Stimulated activated CD4-positive, alpha-beta T cell treated with anti-CD3 and anti-CD28 coated beads, Interleukin-4, amount 100 ng/mL, for 24 hours (primary cell): ENCODE data around the gene NKAIN2.
"Not testable (repeated sequence)": the region's sequence is repeated elsewhere in the genome, so short reads cannot be mapped to it uniquely, and the experiment has no call there.

Experiments used
- DNase-seq: peaks from one replicate; pipeline ENCODE4 v3.0.0-alpha.2; 2020

Gene NKAIN2

DNA sequence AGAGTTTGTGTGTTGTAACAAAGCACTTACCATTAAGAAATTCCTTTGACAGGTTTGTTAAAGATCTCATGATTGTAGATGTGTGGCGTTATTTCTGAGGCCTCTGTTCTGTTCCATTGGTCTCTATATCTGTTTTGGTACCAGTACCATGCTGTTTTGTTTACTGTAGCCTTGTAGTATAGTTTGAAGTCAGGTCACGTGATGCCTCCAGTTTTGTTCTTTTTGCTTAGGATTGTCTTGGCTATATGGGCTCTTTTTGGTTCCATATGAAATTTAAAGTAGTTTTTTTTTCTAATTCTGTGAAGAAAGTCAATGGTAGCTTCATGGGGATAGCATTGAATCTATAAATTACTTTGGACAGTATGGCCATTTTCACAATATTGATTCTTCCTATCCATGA is 660.9 kb downstream of the NKAIN2 start:
- not testable (repeated sequence) for DNase-seq

DNA sequence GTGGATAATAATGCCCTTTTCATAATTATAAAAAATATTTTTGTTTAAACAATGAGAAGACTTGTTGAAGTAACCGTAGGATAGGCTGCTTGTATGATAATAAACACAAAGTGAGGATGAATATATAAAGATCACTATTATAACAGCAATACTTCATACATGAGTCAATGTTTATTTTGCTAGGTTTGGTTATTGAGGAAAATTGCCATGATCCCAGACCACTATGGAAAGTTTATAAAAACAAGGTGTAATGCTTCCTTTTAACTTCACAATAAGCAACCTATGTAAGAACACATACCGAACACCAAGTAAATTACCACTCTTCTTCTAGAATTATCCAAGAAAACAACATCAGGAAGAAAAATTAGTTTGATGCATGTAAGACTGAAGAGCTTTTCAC is 663.3 kb downstream of the NKAIN2 start:
- no peak for DNase-seq

DNA sequence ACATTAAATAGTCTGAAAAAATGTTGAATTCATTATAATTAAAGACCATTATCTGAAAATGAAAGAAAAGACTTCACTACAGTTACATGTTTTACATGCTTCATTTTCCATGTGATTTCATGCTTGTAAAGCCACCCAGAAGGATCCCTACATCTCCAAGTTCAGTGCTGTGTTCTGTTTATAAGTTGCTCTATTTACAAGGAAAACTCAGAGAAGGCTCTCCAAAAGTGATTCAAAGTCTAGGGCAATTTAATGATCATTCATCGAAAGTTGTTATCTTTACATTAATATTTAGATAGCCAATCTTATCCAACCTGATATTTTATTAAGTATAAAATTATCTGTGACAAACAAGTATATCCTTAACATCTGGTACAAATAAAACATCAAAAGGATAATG is 663.7 kb downstream of the NKAIN2 start:
- no peak for DNase-seq

DNA sequence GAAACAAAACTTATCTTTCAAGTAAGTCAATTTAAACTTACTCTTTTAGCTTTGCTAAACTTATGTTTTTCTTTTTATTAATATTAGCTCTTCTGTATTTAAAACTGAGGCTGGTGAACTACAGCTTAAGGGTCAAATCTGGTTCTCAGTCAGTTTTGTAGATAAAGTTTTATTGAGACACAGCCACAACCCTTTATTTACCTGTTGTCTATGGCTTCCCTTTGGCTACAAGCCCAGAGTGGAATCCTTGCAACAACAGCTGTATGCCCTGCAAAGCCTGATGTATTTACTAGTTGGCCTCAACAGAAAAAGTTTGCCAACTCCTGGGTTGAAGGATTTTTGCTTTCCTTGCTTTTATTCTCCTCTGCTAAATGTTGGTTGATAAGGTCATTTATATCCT is 667.1 kb downstream of the NKAIN2 start:
- DNase-seq = no peak

DNA sequence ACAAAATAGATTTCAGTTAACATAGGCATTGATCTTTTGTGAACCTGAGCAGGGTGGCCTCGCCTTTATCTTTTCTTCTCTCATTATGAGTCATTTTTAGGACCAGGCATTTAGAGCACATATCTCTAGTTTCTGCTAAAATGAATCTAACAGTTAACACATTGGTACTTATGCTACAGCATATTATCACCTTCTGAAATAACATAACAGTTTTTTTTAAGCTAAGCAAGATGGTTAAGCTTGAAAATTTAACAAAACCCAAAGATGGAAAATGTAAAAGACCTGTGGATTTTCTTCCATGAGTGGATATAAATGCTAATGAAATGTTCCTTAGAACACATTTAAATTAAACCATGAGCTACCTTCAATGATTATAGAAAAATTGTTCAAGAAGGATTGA is 671.5 kb downstream of the NKAIN2 start:
- DNase-seq = no peak

DNA sequence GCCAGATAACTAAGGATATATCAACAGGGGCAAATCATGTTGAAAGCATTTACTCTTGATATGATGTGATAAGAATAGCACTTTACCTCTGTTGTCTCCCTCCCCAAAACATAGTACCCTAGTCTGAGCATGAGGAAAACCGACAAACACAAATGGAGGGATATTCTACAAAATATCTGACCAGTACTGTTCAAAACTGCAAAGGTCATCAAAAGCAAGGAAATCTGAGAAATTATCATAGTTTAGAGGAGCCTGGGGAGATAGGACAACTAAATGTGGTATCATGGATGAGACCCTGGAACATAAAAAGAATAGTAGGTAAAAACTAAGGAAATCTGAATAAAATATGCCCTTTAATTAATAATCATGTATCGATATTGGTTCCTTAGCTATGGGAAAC is 675.2 kb downstream of the NKAIN2 start:
- DNase-seq = no peak

DNA sequence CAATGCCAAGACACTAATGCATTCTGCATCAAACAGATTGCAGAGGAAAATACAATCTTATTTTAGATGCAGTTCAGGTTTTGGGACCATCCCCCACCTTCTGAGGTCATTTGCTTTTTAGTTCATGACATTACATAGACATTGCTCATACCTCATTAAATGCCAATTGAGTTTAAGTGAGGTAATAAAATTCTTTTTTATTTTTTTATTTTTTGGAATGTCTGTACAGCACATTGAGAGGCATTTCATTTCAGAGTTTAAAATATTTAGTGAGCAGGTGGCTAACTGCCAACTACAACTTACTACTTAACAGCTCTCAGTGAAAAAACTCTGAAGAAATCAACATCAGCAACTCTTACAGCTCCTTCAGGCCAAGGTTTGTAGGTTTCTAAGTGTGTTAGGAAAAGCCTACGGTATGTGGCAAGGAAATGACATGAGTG is 676.3 kb downstream of the NKAIN2 start:
- DNase-seq = no peak

DNA sequence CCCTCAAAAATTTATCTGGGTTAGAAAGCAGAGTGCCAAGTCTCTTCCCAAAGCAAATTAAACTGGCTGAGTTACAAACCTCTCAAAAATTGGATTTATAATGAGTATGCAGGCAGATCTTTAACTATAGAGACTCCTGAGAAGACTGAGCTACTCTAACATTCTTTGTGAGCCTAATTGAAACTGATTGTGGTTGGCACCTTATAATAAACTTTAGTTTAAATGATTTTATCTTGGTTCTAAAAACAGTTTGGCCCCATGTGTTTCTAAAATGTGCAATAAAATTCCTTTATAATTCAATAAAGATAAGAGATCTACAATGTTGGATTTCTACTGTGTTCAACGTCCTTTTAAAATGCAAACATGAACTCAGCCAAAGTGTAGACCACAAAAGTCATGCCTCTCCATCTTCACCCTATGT is 678.4 kb downstream of the NKAIN2 start:
- DNase-seq = no peak

DNA sequence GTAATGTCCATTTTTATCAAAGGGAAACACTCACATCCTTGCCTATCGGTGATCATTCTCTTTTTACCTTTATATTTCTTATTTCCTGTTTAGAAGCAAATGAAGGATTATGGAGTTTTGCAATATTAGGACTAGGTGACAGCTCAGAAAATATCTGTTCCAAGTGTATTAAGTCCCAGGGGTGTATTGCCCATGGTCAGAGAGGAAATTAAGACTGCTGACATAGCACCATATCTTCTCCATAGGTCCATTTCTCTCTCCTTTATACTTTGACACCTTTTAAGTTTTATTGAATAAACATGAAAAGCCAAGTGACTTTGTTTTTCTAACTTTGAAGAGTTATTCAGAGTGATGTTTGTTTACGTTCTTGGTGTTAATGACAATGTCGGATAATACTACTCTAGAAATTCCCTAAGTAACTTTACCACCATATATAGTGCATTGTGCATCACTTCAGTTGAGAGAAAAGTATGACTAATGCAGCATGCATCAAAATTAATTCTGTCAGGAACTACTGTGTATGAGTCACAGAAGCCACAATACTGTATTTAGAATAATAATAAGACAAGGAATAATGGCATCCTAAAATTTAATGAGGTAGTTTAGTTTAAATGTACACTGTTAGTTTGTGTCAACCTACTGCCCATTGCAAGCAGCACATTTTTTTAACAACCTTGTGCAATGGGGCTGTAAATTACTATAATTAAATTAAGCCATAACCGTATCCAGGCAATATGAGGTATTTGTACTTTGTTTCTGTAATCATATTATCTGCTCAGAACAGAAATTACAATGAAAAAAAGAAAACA is 684.2 kb downstream of the NKAIN2 start:
- no peak for DNase-seq

DNA sequence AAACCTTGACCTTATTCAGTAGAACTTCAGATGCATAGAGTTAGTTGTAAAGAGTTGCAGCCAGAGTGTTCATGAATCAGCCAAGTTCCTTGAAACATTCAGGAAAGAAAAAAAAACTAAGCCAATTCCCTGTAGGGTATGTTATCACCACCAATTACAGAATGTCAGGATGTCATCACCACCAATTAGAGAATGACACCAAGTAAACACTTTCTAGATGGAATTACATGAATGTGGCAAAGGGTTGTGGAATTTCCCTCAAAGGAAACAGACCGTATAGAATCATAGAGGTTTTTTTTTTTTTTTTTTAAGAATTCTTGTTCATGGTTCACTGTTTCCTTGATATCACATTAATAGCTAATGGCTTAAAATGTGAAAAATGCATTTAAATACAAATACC is 686.5 kb downstream of the NKAIN2 start:
- DNase-seq = no peak

DNA sequence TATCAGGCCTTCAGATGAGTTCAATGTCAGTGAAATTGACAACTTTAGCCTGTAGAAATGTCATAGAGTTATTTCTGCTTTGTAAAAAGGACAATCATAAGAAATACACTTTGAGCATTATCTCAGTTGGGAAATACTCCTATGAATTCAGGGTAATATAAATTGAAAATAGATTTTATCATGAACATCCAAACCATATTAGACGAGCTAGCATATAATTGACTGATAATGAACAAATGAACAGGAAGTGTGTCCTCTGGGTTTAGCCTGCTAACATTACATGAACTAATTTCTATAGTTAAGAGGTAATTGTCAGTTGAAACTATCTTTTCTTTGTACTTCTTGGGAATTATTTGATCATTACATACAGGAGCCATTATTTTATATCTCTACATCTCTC is 689.6 kb downstream of the NKAIN2 start:
- DNase-seq = no peak

DNA sequence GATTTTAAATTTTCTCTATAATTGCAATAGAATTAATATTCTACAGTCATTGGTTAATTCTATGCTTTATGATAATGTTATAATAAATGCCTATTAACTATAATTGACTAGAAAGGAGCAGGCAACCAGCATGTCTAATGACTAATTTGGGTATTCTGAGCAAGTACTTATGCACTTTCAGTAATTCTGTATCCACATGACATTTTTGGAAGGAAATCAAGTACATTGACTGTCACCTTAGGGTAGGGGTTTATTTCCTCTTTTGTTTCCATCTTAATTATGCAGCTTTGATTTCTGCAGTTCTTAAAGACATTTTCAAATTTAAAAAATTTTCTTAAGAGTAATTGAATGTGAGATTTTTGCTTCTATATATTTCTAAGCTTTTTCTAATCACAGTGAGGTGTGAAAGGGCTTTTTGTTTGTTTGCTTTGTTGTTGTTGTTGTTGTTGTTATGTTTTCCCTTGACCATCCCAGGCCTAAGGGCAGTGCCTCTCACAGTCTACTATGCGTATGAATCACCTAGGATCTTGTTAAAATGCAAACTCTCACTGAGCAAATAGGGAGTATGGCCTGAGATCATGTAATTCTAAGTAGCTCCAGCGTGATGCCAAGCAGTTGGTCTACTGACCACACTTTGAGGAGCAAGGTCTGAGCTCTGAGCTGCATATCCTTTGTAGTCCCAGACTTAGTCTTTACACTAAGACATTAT is 691.4 kb downstream of the NKAIN2 start:
- DNase-seq = no peak

DNA sequence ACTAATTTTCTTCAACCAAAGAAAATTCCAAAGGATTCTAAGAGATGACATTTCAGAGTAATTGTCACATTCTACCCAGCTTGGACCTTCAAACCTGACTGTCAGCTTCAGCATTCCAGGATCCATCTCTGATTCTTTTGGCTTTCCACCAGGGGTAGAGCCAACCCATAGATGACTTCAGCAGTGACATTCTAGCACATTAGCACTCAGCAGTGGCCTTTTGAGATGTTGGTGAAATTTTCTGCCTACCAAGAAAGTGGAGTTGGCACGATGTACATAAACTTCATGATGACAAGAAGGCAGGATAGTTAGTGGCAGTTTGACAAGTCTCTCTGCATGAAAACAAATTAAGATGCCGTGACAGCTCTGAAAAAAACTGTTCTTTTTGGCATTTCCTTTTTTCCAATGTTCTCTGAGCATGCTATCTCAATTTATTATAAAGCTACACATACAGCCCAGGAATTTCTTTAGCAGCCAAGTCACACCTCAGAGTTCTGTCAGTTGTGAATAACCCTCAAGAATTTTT is 692.1 kb downstream of the NKAIN2 start:
- DNase-seq = no peak

DNA sequence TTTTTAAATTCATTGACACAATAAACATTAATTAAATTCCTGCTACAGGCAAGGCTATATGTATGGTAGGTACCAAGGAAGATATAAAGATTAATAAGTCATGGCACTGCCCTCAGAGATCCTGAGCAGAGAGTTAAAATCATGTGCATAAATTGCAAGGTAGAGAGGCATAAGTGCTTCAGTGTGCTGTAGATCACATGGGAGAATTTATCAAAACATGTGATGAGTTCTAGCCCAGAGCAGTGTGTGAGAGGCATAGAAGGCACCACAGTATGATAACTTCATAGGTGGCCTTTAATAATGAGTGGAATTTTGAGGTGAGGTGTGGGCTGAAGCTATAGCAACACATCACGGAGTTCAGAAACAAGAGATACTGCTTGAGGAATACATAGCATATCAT is 692.7 kb downstream of the NKAIN2 start:
- no peak for DNase-seq

DNA sequence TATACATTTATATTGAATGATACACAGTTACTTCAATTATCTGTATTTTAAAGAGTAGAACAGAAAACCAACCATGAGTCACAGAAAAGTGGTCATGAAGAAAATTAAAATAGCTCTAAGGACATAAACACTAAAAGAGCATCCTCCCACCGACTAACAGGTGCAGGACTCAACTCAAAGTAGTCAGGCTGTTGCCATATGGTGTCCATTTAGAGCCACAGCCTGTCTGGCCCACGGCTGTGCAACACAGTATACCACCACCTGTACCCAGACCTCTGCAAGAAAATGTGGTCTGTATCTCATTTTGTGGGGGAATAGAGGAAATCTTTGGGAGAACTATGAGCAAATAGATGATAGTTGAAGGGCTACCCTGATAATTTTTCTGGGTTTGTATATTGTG is 708.8 kb downstream of the NKAIN2 start:
- DNase-seq = no peak

DNA sequence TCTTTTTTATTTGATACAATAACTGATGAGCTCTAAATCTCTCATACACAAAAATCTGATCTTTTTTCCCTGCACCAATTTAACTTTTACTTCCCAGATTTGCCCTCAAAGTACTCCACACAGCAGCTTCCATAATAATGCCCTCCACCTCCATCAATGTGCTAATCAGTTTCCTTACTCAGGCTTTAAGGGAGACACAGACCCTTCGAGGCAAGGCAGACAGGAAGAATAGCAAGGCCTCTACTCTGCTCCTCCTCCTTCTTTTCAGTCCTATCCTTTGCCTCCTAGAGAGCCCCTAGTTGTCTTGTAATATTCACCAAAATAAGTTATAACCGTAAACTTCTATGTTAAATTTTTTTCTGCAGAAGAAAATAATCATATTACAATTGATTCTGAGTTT is 713.7 kb downstream of the NKAIN2 start:
- DNase-seq = no peak

DNA sequence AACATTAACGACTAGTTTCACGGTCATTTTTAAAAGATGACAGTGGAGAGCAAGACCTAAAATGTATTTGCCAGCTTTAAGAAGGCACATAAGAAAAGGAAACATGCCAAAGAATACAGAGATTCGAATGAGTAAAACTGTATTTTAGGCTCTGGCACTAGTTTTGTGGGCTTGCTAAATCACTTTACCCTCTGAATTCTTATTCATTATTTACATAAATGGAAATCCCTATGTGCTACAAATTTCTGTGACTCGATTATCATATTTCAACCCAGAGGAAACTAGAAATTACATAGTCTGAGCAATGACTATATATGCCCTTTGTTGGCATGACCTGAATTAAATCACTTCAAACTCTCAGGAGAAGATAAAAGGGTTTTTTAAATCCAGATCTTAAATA is 716.8 kb downstream of the NKAIN2 start:
- DNase-seq = no peak

DNA sequence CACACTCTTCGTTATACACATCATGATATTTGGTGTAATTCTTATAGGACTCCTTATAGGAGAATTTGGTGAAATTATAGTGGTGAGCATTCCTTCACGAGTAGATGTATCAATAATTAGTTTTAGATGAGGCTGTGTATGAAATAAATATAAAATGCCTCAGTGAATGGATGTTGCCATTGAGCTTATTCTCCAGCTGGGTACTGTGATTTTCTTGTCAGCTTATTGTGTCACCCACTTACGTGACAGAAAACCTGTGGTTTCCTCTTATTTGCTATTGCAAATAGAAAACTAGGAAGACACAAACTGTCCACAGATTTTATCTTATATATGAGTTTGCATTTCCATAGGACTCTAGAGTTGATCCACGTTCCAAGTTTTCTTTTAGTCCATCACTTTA is 718.7 kb downstream of the NKAIN2 start:
- no peak for DNase-seq

DNA sequence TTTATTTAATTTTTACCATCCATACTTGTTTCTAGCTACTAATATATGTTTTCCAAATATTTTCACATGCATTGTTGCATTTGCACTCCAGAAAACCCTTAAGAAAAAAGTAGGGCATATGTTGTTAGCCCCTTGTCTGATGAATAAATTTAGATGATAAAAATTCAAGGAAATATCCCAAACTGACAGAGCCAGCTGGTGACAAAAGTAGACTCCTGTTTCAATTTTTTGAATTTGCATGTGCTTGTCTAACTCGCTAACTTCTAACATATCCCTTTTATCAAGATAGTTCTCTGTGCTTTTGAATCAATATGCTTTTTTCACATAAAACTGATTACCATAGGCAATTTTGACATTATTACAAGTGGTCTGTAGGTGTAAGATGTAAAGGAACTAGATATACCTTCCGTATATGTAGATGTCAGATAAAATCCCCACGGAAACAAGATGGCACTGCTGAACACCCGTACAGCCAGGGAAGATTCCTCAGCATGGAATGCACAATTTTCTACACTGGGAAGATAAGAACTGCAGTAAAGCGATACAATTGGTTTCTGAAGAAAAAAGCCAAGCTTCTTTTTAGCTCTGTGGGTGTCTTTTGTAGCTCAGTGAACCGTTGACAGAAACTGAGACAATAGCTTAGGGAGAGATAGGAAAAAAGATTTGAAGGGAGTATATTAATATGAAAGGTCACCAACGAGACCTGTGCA is 721.0 kb downstream of the NKAIN2 start:
- DNase-seq = no peak

DNA sequence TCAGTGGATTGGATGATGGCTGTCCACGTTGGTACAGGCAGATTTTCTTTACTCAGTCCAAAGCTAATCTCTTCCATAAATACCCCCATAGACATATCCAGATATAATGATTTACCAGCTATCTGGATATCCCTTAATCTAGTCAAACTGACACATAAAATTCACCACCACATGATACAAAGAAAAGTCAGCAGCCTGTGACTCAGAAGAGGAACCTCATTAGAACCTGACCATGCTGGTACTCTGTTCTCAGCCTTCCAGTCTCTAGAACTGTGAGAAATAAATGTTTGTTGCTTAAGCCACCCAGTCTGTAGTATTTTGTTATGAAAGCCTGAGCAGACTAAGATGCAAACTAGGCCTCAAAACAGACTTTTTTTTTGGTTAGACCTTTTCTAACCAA is 727.3 kb downstream of the NKAIN2 start:
- DNase-seq = no peak

DNA sequence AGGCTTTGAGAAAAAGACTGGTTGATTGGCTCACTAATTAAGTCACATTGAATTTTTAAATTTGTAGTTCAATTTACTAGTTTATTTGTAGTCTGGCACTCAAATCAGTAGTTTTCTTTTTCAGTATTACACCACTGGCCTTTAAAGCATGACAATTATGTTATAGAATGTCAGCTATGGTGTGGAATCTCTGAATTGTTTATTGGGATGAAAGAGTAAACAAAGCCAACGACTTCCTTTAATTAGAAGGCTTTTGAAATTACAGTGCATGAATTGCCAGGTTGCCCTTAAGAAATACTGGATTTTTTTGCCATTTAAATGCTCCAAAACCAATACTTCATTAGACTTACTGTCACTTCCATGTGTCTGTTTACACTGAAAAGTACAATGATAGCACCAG is 731.6 kb downstream of the NKAIN2 start:
- no peak for DNase-seq

DNA sequence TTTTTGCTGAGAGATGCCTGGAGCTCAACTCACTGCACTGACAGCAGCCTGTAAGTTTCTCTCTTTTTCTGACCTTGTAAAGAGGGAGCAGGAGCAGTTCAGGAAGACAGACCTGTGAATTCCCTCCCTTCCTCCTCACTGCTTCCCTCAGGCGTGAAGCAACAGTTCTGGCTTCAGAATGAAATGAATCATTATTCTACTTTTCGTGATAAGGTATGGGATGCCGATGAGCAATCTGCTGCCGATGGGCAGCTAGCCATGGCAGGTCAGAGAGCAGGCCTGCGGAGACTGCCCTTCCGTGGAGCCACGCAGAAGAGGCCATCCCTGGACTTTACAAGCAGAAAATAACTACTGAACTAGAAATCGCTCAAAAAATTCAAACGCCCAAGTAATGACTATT is 732.1 kb downstream of the NKAIN2 start:
- DNase-seq = no peak

DNA sequence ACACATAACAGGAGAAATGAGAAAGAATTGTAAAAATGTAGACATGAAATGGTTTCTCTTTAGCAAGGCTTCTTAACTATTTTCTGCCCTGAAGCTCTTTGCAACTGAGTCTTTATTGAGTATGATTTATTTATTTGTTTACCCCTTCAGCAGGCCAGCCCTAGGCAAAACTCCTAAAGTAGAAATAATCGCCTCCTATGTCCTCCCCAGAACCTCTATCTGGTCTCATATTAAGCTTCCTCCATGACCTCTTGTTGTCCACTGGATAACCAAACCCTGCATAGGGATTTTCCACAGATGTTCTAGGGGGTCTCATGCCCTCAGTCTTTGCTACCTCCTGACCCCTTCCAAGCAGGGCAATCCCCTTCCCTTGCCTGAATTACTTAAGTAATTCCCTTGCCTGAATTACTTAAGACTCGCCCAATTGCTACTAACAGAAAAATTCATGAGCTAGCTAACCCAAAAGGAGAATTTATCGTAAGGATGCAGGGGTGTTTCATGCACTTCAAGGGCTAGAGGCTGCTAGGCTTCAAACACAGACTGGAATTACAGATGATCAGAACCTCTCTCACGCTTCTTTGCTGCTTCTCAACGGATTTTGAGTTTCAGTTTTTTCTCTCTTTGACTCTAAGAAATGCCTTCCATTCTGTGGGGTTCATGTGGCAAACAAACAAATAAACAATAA is 732.6 kb downstream of the NKAIN2 start:
- DNase-seq = no peak
